ENCODE data around the gene FBL. TPM values are rescaled to one million over a fixed set of nuclear protein-coding genes. Genes with fewer than 3 reads are reported as not detected.
A peak's percentile ranks its signal among the peaks of the same experiment; 100 is the strongest.

FBL gene
- total RNA-seq, 1 donor from 2014 or later, result 119 TPM

- peaks cover 16% of the 10 kb centered on the region for H3K27me3 Mint-ChIP-seq (ENCODE audit: unreplicated experiment)
- TF ChIP-seq CTCF (IDR thresholded peaks at IDR 0.05; ENCODE audit: partially characterized antibody, unreplicated experiment), result no peak
- peak overlapping the region; percentile 64 for H3K4me3 Mint-ChIP-seq (ENCODE audit: unreplicated experiment)
These were observed 17.5 kb downstream of the FBL start for GRCh38 chr19:39828654-39829032.

GRCh38 chr19:39828015-39828653 lies 18.0 kb downstream of the FBL start:
- DNase-seq, result no peak
- peaks cover 24% of the 10 kb centered on the region for H3K36me3 Mint-ChIP-seq (ENCODE audit: unreplicated experiment)
- H3K27me3 Mint-ChIP-seq (ENCODE audit: unreplicated experiment), result peaks cover 16% of the 10 kb centered on the region
- peaks cover 11% of the 10 kb centered on the region for H3K9me3 Mint-ChIP-seq (ENCODE audit: unreplicated experiment)
- peak overlapping the region; percentile 64 for H3K4me3 Mint-ChIP-seq (ENCODE audit: unreplicated experiment)
- peak overlapping the region; percentile 92 for H3K27ac Mint-ChIP-seq (ENCODE audit: unreplicated experiment)
- no peak for TF ChIP-seq CTCF (IDR thresholded peaks at IDR 0.05; ENCODE audit: partially characterized antibody, unreplicated experiment)
- H3K4me1 Mint-ChIP-seq (ENCODE audit: low read depth, unreplicated experiment), result peaks cover 28% of the 10 kb centered on the region

More at GRCh38 chr19:39828654-39829032, 17.5 kb downstream of the FBL start:
- peaks cover 28% of the 10 kb centered on the region for H3K4me1 Mint-ChIP-seq (ENCODE audit: low read depth, unreplicated experiment)
- peak overlapping the region; percentile 92 for H3K27ac Mint-ChIP-seq (ENCODE audit: unreplicated experiment)
- peaks cover 11% of the 10 kb centered on the region for H3K9me3 Mint-ChIP-seq (ENCODE audit: unreplicated experiment)
- H3K36me3 Mint-ChIP-seq (ENCODE audit: unreplicated experiment), result peaks cover 24% of the 10 kb centered on the region
- no peak for DNase-seq

GRCh38 chr19:39827216-39827615 lies 19.0 kb downstream of the FBL start:
- no peak for TF ChIP-seq CTCF (IDR thresholded peaks at IDR 0.05; ENCODE audit: partially characterized antibody, unreplicated experiment)
- Mint-ChIP-seq H3K27me3 (ENCODE audit: unreplicated experiment) (peaks cover 9% of the 10 kb centered on the region), H3K27ac (ENCODE audit: unreplicated experiment) (no peak overlapping the region), H3K4me3 (ENCODE audit: unreplicated experiment) (no peak overlapping the region), H3K36me3 (ENCODE audit: unreplicated experiment) (peaks cover 16% of the 10 kb centered on the region), H3K9me3 (ENCODE audit: unreplicated experiment) (peaks cover 8% of the 10 kb centered on the region), H3K4me1 (ENCODE audit: low read depth, unreplicated experiment) (peaks cover 21% of the 10 kb centered on the region)
- no peak for DNase-seq

- no peak for TF ChIP-seq CTCF (IDR thresholded peaks at IDR 0.05; ENCODE audit: partially characterized antibody, unreplicated experiment)
- Mint-ChIP-seq H3K9me3 (ENCODE audit: unreplicated experiment) (peaks cover 8% of the 10 kb centered on the region), H3K27me3 (ENCODE audit: unreplicated experiment) (peaks cover 7% of the 10 kb centered on the region), H3K4me1 (ENCODE audit: low read depth, unreplicated experiment) (peaks cover 16% of the 10 kb centered on the region), H3K27ac (ENCODE audit: unreplicated experiment) (no peak overlapping the region), H3K36me3 (ENCODE audit: unreplicated experiment) (peaks cover 14% of the 10 kb centered on the region), H3K4me3 (ENCODE audit: unreplicated experiment) (no peak overlapping the region)
- DNase-seq, result no peak
These were observed 19.8 kb downstream of the FBL start for GRCh38 chr19:39826311-39826945.

GRCh38 chr19:39825531-39826076 lies 20.6 kb downstream of the FBL start:
- Mint-ChIP-seq H3K4me3 (ENCODE audit: unreplicated experiment) (no peak overlapping the region), H3K27ac (ENCODE audit: unreplicated experiment) (no peak overlapping the region), H3K27me3 (ENCODE audit: unreplicated experiment) (peaks cover 3% of the 10 kb centered on the region), H3K36me3 (ENCODE audit: unreplicated experiment) (peaks cover 8% of the 10 kb centered on the region), H3K4me1 (ENCODE audit: low read depth, unreplicated experiment) (peaks cover 12% of the 10 kb centered on the region), H3K9me3 (ENCODE audit: unreplicated experiment) (peaks cover 3% of the 10 kb centered on the region)
- no peak for DNase-seq
- TF ChIP-seq CTCF (IDR thresholded peaks at IDR 0.05; ENCODE audit: partially characterized antibody, unreplicated experiment), result no peak

Data from glutamatergic neuron (in vitro differentiated cells).